ENCODE results near the gene C3orf20. TPM values are rescaled to one million over a fixed set of nuclear protein-coding genes. Genes with fewer than 3 reads are reported as not detected.

The C3orf20 gene
- total and polyA plus RNA-seq, 7 donors: 0.03 to 0.16 TPM; not detected in 5

DNA sequence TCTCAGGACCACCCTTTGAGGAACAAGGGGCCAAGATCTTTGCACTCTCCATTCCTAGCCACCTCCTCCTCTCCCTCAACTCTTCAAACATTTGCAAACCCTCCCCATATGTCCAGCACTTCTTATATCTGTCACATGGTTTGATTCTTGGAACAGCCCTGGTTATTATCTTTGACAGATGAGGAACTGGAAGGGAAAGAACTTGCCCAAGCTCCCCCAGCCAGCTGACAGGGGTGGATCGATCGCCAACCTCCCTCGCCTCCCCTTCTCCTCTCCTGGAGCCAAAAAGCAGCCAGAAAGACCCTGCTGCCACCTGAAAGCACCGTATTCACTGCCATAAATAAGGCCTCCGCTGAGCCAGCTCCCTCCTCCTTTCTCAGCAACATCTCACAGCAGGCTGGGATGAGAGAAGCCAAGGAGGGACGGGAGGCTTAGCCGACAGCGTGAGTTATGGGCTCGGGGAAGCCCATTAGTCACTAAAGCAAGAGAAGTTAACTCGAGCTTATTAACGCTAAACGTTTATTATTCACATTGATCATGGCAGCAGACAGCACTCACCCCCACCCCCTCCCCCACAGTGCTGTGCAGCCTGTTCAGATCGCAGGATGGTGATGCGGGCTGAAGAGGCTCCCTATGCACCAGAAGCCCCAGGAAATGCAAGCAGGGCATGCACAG is 121.6 kb downstream of the C3orf20 start:
- Histone ChIP-seq H3K4me3 (no peak overlapping the region), H3K36me3 (no peaks in the 10 kb centered on the region), H3K27me3 (no peaks in the 10 kb centered on the region), H3K27ac (no peak overlapping the region), H3K4me1 (peaks cover 0 to 4% (median 2%) of the 10 kb centered on the region in 4 donors), H3K9me3 (no peaks in the 10 kb centered on the region)
- WGBS, 2 donors: 78 to 87% methylated on average over 14 of the region's 14 CpGs
- peak; percentile 40 for DNase-seq
- TF ChIP-seq POLR2AphosphoS5 (IDR thresholded peaks at IDR 0.05) (no peak), EP300 (IDR thresholded peaks at IDR 0.05) (no peak), POLR2A (IDR thresholded peaks at IDR 0.05) (no peak)
- TF ChIP-seq, protein P1, sequence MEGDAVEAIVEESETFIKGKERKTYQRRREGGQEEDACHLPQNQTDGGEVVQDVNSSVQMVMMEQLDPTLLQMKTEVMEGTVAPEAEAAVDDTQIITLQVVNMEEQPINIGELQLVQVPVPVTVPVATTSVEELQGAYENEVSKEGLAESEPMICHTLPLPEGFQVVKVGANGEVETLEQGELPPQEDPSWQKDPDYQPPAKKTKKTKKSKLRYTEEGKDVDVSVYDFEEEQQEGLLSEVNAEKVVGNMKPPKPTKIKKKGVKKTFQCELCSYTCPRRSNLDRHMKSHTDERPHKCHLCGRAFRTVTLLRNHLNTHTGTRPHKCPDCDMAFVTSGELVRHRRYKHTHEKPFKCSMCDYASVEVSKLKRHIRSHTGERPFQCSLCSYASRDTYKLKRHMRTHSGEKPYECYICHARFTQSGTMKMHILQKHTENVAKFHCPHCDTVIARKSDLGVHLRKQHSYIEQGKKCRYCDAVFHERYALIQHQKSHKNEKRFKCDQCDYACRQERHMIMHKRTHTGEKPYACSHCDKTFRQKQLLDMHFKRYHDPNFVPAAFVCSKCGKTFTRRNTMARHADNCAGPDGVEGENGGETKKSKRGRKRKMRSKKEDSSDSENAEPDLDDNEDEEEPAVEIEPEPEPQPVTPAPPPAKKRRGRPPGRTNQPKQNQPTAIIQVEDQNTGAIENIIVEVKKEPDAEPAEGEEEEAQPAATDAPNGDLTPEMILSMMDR (IDR thresholded peaks at IDR 0.05): no peak
- intact Hi-C loops (cut with DNase I): no loop called here

DNA sequence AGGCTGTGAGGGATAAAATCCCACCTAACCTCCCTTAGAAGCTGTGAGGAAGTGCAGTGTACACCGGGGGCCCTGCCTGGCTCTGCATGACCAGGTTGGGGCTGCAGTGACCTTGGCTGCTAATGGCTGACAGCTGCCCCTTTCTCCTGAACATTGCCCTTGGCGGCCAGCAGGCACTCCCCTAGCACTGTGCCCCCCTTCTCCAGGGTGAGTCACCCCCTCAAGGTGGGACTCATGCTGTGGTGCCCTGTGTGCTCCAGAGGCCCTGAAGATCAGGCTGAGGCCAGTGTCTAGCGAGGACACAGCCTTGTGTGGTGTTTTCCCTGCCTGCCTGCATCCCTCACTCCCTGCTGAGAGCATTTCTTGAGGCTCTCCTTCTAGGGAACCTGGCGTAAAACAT is 122.8 kb downstream of the C3orf20 start:
- no peak for TF ChIP-seq EP300 (IDR thresholded peaks at IDR 0.05)
- no peaks in the 10 kb centered on the region for H3K9me3 ChIP-seq
- peaks cover 0 to 4% (median under 1%) of the 10 kb centered on the region in 4 donors for H3K4me1 ChIP-seq
- intact Hi-C loops (cut with DNase I): no loop called here
- no peaks in the 10 kb centered on the region for H3K27me3 ChIP-seq
- WGBS, 2 donors: 81 to 87% methylated on average over 4 of the region's 4 CpGs
- no peak overlapping the region for H3K27ac ChIP-seq
- H3K4me3 ChIP-seq: no peak overlapping the region
- peak; percentile 49 for DNase-seq
- no peaks in the 10 kb centered on the region for H3K36me3 ChIP-seq

DNA sequence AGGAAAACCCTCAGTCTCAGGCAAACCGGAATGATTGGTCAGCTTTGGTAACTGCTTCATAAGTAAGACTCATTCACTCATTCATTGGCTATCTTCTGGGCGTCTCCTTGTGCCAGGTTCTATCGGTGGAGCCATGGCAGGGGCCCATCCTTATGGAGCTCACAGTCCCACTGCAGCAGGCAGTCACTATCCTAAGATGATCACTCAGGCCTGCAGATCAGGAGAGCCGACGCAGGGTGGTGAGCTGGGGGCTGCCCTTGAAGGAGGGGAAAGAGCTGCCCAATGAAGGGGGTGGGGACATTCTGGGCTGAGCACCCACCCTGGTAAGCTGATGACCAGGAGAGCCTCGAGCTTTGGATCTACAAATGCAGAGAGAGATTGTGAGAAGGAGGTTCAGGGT is 123.3 kb downstream of the C3orf20 start:
- H3K9me3 ChIP-seq: no peaks in the 10 kb centered on the region
- intact Hi-C loops (cut with DNase I): no loop called here
- H3K27ac ChIP-seq: no peak overlapping the region
- WGBS, 2 donors: 86 to 89% methylated on average over 6 of the region's 6 CpGs
- no peaks in the 10 kb centered on the region for H3K36me3 ChIP-seq
- no peak overlapping the region for H3K4me3 ChIP-seq
- DNase-seq: peak; percentile 34
- no peaks in the 10 kb centered on the region for H3K27me3 ChIP-seq
- TF ChIP-seq POLR2AphosphoS5 (IDR thresholded peaks at IDR 0.05): no peak
- no peak for TF ChIP-seq EP300 (IDR thresholded peaks at IDR 0.05)
- TF ChIP-seq, protein P1 (IDR thresholded peaks at IDR 0.05): no peak
- TF ChIP-seq POLR2A (IDR thresholded peaks at IDR 0.05): no peak
- H3K4me1 ChIP-seq: peaks cover 0 to 4% (median 0%) of the 10 kb centered on the region in 4 donors

DNA sequence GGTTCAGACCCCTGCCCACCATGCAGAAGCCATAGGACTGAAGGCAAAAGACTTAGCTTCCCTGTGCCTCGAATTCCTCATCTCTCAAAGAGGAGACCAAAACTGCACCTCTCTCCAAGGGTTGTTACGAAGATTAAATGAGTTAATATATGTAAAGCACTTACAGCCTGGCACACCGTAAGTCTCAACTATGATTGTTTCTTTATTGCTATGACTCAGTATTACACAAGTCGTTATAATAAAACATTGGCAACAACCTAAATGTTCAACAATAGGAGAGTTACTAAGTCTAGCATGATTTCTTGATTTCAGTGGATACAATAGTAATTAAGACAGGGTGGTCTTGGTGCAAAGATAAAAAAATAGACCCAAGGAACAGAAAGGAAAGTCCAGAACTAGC is 124.2 kb downstream of the C3orf20 start:
- intact Hi-C loops (cut with DNase I): no loop called here
- H3K36me3 ChIP-seq: no peaks in the 10 kb centered on the region
- no peak overlapping the region for H3K4me3 ChIP-seq
- WGBS, 2 donors: 19 to 59% methylated on average over 4 of the region's 4 CpGs
- no peaks in the 10 kb centered on the region for H3K4me1 ChIP-seq
- no peaks in the 10 kb centered on the region for H3K9me3 ChIP-seq
- H3K27me3 ChIP-seq: no peaks in the 10 kb centered on the region
- DNase-seq: no peak
- TF ChIP-seq EP300 (IDR thresholded peaks at IDR 0.05): no peak
- TF ChIP-seq, protein P1 (IDR thresholded peaks at IDR 0.05): no peak
- TF ChIP-seq POLR2AphosphoS5 (IDR thresholded peaks at IDR 0.05): no peak
- TF ChIP-seq POLR2A (IDR thresholded peaks at IDR 0.05): no peak
- H3K27ac ChIP-seq: no peak overlapping the region

DNA sequence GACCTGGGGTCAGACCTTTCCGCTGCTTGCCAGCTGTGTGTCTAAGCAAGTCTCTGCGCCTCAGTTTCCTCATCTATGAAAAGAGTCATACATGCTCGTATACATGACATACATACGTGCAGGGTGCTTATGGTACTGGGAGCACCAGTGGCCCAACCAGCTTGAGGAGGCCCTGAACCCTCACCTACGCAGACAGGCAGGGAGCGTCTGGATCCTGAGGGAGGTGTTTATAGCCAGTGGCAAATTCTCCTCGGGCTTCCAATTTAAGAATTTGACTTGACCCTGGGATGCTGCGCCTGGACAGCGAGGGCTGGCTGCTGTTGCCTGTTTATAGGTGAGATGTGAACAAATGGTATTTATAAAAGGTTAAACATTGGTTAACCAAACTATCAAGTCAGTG is 126.1 kb downstream of the C3orf20 start:
- Histone ChIP-seq H3K4me3 (no peak overlapping the region), H3K27ac (no peak overlapping the region), H3K9me3 (no peaks in the 10 kb centered on the region), H3K27me3 (no peaks in the 10 kb centered on the region), H3K4me1 (no peaks in the 10 kb centered on the region), H3K36me3 (no peaks in the 10 kb centered on the region)
- DNase-seq: no peak
- intact Hi-C loops (cut with DNase I): no loop called here
- TF ChIP-seq EP300 (IDR thresholded peaks at IDR 0.05) (no peak), POLR2A (IDR thresholded peaks at IDR 0.05) (no peak), POLR2AphosphoS5 (IDR thresholded peaks at IDR 0.05) (no peak)
- TF ChIP-seq, protein P1 (IDR thresholded peaks at IDR 0.05): no peak
- WGBS, 2 donors: 90 to 92% methylated on average over 9 of the region's 9 CpGs

Measured in sigmoid colon (tissue), 7 donors.